Mesothelial cell of epicardium (in vitro differentiated cells): ENCODE results near the gene DENND4B. TPM values are rescaled to one million over a fixed set of nuclear protein-coding genes. Genes with fewer than 3 reads are reported as not detected.
"Not testable (repeated sequence)": the region's sequence is repeated elsewhere in the genome, so short reads cannot be mapped to it uniquely, and the experiment has no call there.

Experiments used
- DNase-seq, 2 experiments: peaks; one replicate each; pipeline ENCODE4 v3.0.0; 2021; ENCODE audit warnings: low spot score in 2 of 2; ENCODE audit not compliant: unreplicated experiment in 2 of 2
- H3K27ac Mint-ChIP-seq: 2 replicates; pipeline ENCODE4 v1.8.0; 2021; ENCODE audit warnings: mixed read lengths
- H3K27me3 Mint-ChIP-seq: 2 replicates; pipeline ENCODE4 v1.8.0; 2021; ENCODE audit warnings: low read depth, mixed read lengths
- H3K36me3 Mint-ChIP-seq: 2 replicates; pipeline ENCODE4 v1.8.0; 2021; ENCODE audit warnings: mixed read lengths
- H3K4me1 Mint-ChIP-seq: 2 replicates; pipeline ENCODE4 v1.8.0; 2021; ENCODE audit warnings: mixed read lengths
- H3K4me3 Mint-ChIP-seq: 2 replicates; pipeline ENCODE4 v1.8.0; 2021; ENCODE audit warnings: mild to moderate bottlenecking, moderate library complexity, mixed read lengths
- H3K9me3 Mint-ChIP-seq: 2 replicates; pipeline ENCODE4 v1.8.0; 2021; ENCODE audit warnings: mixed read lengths
- total RNA-seq: library from RNA; stranded (reverse); gene quantifications from 3 replicates; pipeline ENCODE4 v1.2.1, GENCODE V29; 2021
- TF ChIP-seq, protein P1 (sequence below): fragments of 200-600 bp; sonication (generic); IDR thresholded peaks from one replicate; pipeline ENCODE4 v1.5.0; 2021; ENCODE audit warnings: antibody characterized with exemption; ENCODE audit not compliant: unreplicated experiment

Gene DENND4B
- total RNA-seq, 1 donor from 2014 or later, result 63.1 TPM

- TF ChIP-seq, protein P1, sequence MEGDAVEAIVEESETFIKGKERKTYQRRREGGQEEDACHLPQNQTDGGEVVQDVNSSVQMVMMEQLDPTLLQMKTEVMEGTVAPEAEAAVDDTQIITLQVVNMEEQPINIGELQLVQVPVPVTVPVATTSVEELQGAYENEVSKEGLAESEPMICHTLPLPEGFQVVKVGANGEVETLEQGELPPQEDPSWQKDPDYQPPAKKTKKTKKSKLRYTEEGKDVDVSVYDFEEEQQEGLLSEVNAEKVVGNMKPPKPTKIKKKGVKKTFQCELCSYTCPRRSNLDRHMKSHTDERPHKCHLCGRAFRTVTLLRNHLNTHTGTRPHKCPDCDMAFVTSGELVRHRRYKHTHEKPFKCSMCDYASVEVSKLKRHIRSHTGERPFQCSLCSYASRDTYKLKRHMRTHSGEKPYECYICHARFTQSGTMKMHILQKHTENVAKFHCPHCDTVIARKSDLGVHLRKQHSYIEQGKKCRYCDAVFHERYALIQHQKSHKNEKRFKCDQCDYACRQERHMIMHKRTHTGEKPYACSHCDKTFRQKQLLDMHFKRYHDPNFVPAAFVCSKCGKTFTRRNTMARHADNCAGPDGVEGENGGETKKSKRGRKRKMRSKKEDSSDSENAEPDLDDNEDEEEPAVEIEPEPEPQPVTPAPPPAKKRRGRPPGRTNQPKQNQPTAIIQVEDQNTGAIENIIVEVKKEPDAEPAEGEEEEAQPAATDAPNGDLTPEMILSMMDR, result no peak
- no peak for DNase-seq
- Mint-ChIP-seq H3K4me1 (peaks cover 2% of the 10 kb centered on the region), H3K36me3 (peaks cover 8% of the 10 kb centered on the region), H3K4me3 (no peak overlapping the region), H3K9me3 (peaks cover under 1% of the 10 kb centered on the region), H3K27me3 (no peaks in the 10 kb centered on the region), H3K27ac (no peak overlapping the region)
Measured at GRCh38 chr1:153912349-153912748, 34.2 kb downstream of the DENND4B start.

DNA sequence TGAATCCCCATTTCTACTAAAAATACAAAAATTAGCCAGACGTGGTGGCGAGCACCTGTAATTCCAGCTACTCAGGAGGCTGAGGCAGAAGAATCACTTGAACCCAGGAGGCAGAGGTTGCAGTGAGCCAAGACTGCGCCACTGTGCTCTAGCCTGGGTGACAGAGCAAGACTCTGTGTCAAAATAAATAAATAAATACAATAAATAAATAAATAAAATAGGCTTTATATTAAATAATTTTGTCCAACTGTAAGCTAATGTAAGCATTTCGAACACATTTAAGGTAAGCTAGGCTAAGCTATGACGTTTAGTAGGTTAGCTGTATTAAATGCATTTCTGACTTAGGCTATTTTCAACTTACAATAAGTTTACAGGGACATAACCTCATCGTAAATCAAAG is 36.0 kb downstream of the DENND4B start:
- H3K4me3 Mint-ChIP-seq, H3K27me3 Mint-ChIP-seq, H3K9me3 Mint-ChIP-seq, H3K27ac Mint-ChIP-seq, DNase-seq, H3K4me1 Mint-ChIP-seq: not testable (repeated sequence)
- peaks cover 18% of the 10 kb centered on the region for H3K36me3 Mint-ChIP-seq

DNA sequence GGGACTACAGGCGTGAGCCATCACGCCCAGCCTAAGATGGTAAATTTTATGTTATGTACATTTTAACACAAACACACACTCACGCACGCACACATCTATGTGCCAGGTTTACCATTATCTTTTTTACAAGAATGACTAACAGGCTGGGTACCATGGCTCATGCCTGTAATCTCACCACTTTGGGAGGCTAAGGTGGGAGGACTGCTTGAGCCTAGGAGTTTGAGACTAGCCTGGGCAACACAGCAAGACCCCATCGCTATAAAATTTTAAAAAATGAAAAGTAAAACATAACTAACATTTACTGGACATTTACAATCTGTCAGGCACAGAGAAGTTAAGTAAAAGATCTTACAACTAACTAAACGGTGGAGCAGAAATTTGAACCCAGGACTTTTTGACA is 38.4 kb downstream of the DENND4B start:
- no peak overlapping the region for H3K27ac Mint-ChIP-seq
- no peak for DNase-seq
- H3K27me3 Mint-ChIP-seq, result no peaks in the 10 kb centered on the region
- peaks cover 2% of the 10 kb centered on the region for H3K4me1 Mint-ChIP-seq
- TF ChIP-seq, protein P1, result no peak
- H3K4me3 Mint-ChIP-seq, result no peak overlapping the region
- H3K9me3 Mint-ChIP-seq, result peaks cover 5% of the 10 kb centered on the region
- peaks cover 18% of the 10 kb centered on the region for H3K36me3 Mint-ChIP-seq

DNA sequence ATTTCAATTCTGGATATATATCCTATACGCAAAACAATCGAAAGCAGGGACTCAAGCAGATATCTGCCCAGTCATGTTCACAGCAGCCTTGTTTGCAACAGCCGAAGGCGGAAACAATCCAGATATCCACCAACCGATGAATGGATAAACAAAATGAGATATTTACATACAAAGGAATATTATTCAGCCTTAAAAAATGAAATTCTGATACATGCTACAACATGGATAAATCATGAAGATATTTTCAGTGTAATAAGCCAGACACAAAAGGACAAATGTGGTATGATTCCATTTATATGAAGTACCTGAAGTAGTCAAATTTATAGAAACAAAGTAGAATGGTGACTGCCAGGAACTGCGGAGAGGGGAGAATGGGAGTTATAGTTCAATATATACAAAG is 39.4 kb downstream of the DENND4B start:
- no peak for DNase-seq
- Mint-ChIP-seq H3K27ac (no peak overlapping the region), H3K4me1 (peaks cover 2% of the 10 kb centered on the region), H3K9me3 (peaks cover 5% of the 10 kb centered on the region), H3K36me3 (peaks cover 18% of the 10 kb centered on the region), H3K27me3 (no peaks in the 10 kb centered on the region), H3K4me3 (no peak overlapping the region)
- TF ChIP-seq, protein P1, result no peak

DNA sequence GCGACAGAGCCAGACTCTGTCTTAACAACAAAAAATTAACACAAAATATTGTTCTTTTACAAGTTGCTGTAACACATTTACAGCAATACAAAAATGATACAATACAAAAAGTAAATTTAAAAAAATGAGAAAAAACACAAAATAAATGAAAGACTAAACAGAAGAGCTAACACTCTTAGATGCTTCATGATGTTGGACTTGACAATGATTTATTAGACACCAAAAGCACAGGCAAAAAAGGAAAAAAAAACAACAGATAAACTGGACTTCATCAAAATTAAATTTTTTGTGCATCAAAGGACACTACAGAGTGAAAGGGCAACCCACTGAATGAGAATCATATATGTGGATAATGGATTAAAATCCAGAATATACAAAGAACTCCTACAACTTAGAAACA is 40.1 kb downstream of the DENND4B start:
- no peak overlapping the region for H3K4me3 Mint-ChIP-seq
- TF ChIP-seq, protein P1, result no peak
- H3K4me1 Mint-ChIP-seq, result peaks cover 2% of the 10 kb centered on the region
- H3K36me3 Mint-ChIP-seq, result peaks cover 18% of the 10 kb centered on the region
- peaks cover 5% of the 10 kb centered on the region for H3K9me3 Mint-ChIP-seq
- no peak overlapping the region for H3K27ac Mint-ChIP-seq
- DNase-seq, result no peak
- no peaks in the 10 kb centered on the region for H3K27me3 Mint-ChIP-seq

DNA sequence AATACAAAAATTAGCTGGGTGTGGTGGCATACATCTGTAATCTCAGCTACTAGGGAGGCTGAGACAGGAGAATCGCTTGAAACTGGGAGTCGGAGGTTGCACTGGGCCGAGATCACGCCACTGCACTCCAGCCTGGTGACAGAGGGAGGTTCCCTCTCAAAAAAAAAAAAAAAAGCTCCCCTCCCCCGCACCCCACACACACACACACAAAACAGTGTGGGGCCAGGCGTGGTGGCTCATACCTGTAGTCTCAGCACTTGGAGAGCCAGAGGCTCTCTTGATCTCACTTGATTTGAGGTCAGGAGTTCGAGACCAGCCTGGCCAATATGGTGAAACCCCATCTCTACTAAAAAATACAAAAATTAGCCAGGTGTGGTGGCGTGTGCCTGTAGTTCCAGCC is 40.6 kb downstream of the DENND4B start:
- not testable (repeated sequence) for H3K27ac Mint-ChIP-seq, H3K4me1 Mint-ChIP-seq, DNase-seq, H3K27me3 Mint-ChIP-seq, H3K4me3 Mint-ChIP-seq, H3K9me3 Mint-ChIP-seq
- H3K36me3 Mint-ChIP-seq, result peaks cover 16% of the 10 kb centered on the region

DNA sequence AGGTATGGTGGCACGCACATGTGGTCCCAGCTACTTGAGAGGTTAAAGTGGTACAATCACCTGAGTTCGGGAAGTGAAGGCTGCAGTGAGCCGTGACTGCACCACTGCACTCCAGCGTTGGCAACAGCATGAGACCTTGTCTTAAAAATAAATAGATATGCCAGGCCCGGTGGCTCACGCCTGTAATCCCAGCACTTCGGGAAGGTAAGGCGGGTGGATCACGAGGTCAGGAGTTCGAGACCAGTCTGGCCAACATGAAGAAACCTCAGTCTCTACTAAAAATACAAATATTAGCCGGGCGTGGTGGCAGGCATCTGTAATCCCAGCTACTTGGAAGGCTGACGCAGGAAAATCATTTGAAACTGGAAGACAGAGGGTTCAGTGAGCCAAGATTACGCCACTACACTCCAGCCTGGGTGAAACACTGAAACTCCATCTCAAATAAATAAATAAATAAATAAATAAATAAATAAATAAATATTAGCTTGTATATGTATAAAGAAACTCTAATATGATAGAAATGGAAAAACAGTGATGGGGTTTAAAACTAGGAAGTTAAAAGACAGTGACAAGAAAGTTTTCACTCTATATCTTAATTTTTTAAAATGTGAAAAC is 42.6 kb downstream of the DENND4B start:
- Mint-ChIP-seq H3K4me1 (no peaks in the 10 kb centered on the region), H3K27me3 (no peaks in the 10 kb centered on the region), H3K9me3 (peaks cover 5% of the 10 kb centered on the region), H3K36me3 (peaks cover 23% of the 10 kb centered on the region), H3K4me3 (no peak overlapping the region), H3K27ac (no peak overlapping the region)
- DNase-seq, result no peak
- TF ChIP-seq, protein P1, result no peak
